OCI-LY7 (cell line): ENCODE measurements around the gene PRDM7. TPM values are rescaled to one million over a fixed set of nuclear protein-coding genes. Genes with fewer than 3 reads are reported as not detected.

ENCODE experiments used
- BruUV-seq: library from RNA; stranded (reverse); fragments of 400-500 nt; replicated peaks from 2 replicates; lab custom pipeline; 2021; lab: Mats Ljungman, UMichigan
- CTCF ChIA-PET: fragments of 300-600 bp; sonication (Branson Sonifier 250); formaldehyde crosslinking; loops from one replicate; lab custom pipeline; 2022; ENCODE audit warnings: antibody characterized with exemption; ENCODE audit not compliant: unreplicated experiment; lab: Charles Lee
- POLR2A ChIA-PET: fragments of 300-600 bp; sonication (Branson Sonifier 250); formaldehyde crosslinking; loops from one replicate; lab custom pipeline; 2022; ENCODE audit warnings: antibody characterized with exemption; lab: Charles Lee
- DNase-seq: peaks from one replicate; pipeline ENCODE4 v3.0.0-alpha.2; 2015; ENCODE audit warnings: low spot score
- H2AFZ ChIP-seq: fragments of 200-600 bp; sonication (generic), shearing (Covaris generic); 2 replicates; pipeline ENCODE4 v1.6.1; 2014; ENCODE audit warnings: mild to moderate bottlenecking, antibody characterized with exemption, low read length, moderate library complexity
- H3K27ac ChIP-seq: fragments of 200-600 bp; sonication (generic); 2 replicates; pipeline ENCODE4 v1.5.1; 2014; ENCODE audit warnings: mixed run types, low read depth, mild to moderate bottlenecking, moderate library complexity, low read length, inconsistent platforms; ENCODE audit not compliant: poor library complexity, severe bottlenecking
- H3K36me3 ChIP-seq: fragments of 200-600 bp; sonication (generic); 2 replicates; pipeline ENCODE4 v1.6.1; 2014; ENCODE audit warnings: mild to moderate bottlenecking, antibody characterized with exemption, low read length, moderate library complexity, mixed read lengths; ENCODE audit not compliant: insufficient read depth
- H3K4me1 ChIP-seq: fragments of 200-600 bp; sonication (generic); 2 replicates; pipeline ENCODE4 v1.5.1; 2014; ENCODE audit warnings: mild to moderate bottlenecking, low read length; ENCODE audit not compliant: insufficient read depth, poor library complexity, severe bottlenecking
- H3K4me2 ChIP-seq: fragments of 200-600 bp; sonication (generic); 2 replicates; pipeline ENCODE4 v1.6.1; 2014; ENCODE audit warnings: mild to moderate bottlenecking, low read length
- H3K4me3 ChIP-seq: fragments of 200-600 bp; sonication (generic); 2 replicates; pipeline ENCODE4 v1.5.1; 2014; ENCODE audit warnings: mild to moderate bottlenecking, low read depth, low read length; ENCODE audit not compliant: poor library complexity, severe bottlenecking
- H3K79me2 ChIP-seq: fragments of 200-600 bp; sonication (generic); 2 replicates; pipeline ENCODE4 v1.6.1; 2016; ENCODE audit warnings: low read depth, mild to moderate bottlenecking, low read length, moderate library complexity, mixed read lengths; ENCODE audit not compliant: insufficient read depth
- H3K9me2 ChIP-seq: fragments of 200-600 bp; sonication (generic); 2 replicates; pipeline ENCODE4 v1.6.1; 2016; ENCODE audit warnings: mild to moderate bottlenecking, low read length, mixed read lengths; ENCODE audit not compliant: insufficient read depth
- H3K9me3 ChIP-seq: fragments of 200-600 bp; sonication (generic); 2 replicates; pipeline ENCODE4 v1.6.1; 2014; ENCODE audit warnings: mild to moderate bottlenecking, mixed run types, low read length, mixed read lengths
- H4K20me1 ChIP-seq: fragments of 200-600 bp; sonication (generic); 2 replicates; pipeline ENCODE4 v1.6.1; 2014; ENCODE audit warnings: mild to moderate bottlenecking, antibody characterized with exemption, low read length, moderate library complexity, mixed read lengths; ENCODE audit not compliant: insufficient read depth
- EZH2phosphoT487 ChIP-seq: fragments of 200-600 bp; sonication (generic); IDR thresholded peaks from 2 replicates; pipeline ENCODE4 v1.6.1; 2018; ENCODE audit warnings: low read depth, borderline replicate concordance, mild to moderate bottlenecking, mixed run types, antibody characterized with exemption, low read length, moderate library complexity, mixed read lengths
- intact Hi-C: fragments of 100-400 bp; cut with micrococcal nuclease; formaldehyde crosslinking; loops from one replicate; pipeline ENCODE4 v1.10.0; 2022; ENCODE audit not compliant: unreplicated experiment
- total RNA-seq, 2 experiments: library from RNA; depleted of rRNA in 1 of 2; stranded (reverse); fragments of >200 nt in 1 of 2; shearing (Covaris generic) in 1 of 2; gene quantifications; 2 replicates each; pipeline ENCODE4 v1.2.3, GENCODE V29; 2014 to 2022
- TF ChIP-seq, protein P1 (sequence below): fragments of 200-600 bp; sonication (generic); conservative IDR thresholded peaks from 2 replicates; pipeline ENCODE4 v1.5.1; 2014; ENCODE audit warnings: mild to moderate bottlenecking, antibody characterized with exemption, low read length, moderate library complexity, mixed read lengths

The PRDM7 gene
- total RNA-seq, 2 experiments from 2014 or later, result not detected

- H3K4me3 ChIP-seq, result peak overlapping the region; percentile 74
- no peaks in the 10 kb centered on the region for H3K79me2 ChIP-seq
- no peaks in the 10 kb centered on the region for H3K9me2 ChIP-seq
- H3K27ac ChIP-seq, result no peak overlapping the region
- H3K4me2 ChIP-seq, result peak overlapping the region; percentile 80
- DNase-seq, result no peak
- no peaks in the 10 kb centered on the region for H3K9me3 ChIP-seq
- H2AFZ ChIP-seq, result no peak overlapping the region
- intact Hi-C loops, result no loop called here
- ChIA-PET CTCF (no interaction called here), POLR2A (interaction anchor here (0.6 kb wide), 1 partner anchor 51 kb away, joined by 4 read pairs; no protein-coding TSS in a partner anchor)
- TF ChIP-seq EZH2phosphoT487, result no peak
- TF ChIP-seq, protein P1, sequence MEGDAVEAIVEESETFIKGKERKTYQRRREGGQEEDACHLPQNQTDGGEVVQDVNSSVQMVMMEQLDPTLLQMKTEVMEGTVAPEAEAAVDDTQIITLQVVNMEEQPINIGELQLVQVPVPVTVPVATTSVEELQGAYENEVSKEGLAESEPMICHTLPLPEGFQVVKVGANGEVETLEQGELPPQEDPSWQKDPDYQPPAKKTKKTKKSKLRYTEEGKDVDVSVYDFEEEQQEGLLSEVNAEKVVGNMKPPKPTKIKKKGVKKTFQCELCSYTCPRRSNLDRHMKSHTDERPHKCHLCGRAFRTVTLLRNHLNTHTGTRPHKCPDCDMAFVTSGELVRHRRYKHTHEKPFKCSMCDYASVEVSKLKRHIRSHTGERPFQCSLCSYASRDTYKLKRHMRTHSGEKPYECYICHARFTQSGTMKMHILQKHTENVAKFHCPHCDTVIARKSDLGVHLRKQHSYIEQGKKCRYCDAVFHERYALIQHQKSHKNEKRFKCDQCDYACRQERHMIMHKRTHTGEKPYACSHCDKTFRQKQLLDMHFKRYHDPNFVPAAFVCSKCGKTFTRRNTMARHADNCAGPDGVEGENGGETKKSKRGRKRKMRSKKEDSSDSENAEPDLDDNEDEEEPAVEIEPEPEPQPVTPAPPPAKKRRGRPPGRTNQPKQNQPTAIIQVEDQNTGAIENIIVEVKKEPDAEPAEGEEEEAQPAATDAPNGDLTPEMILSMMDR, result no peak
- no peaks in the 10 kb centered on the region for H4K20me1 ChIP-seq
- H3K36me3 ChIP-seq, result no peaks in the 10 kb centered on the region
- BruUV-seq, result no TSS peak
- H3K4me1 ChIP-seq, result peaks cover 39% of the 10 kb centered on the region
These were observed 54.1 kb downstream of the PRDM7 start for GRCh38 chr16:90023078-90023447.

- Histone ChIP-seq H2AFZ (peak overlapping the region; percentile 56), H3K9me3 (no peaks in the 10 kb centered on the region), H3K9me2 (no peaks in the 10 kb centered on the region), H3K27ac (peak overlapping the region; percentile 39), H4K20me1 (no peaks in the 10 kb centered on the region), H3K36me3 (no peaks in the 10 kb centered on the region), H3K4me3 (peak overlapping the region; percentile 74), H3K79me2 (no peaks in the 10 kb centered on the region), H3K4me2 (peak overlapping the region; percentile 80), H3K4me1 (peaks cover 39% of the 10 kb centered on the region)
- peak; percentile 84 for DNase-seq
- POLR2A ChIA-PET, result interaction anchor here (0.7 kb wide), 1 partner anchor 15 kb away, joined by 3 read pairs; no protein-coding TSS in a partner anchor
- no TSS peak for BruUV-seq
- TF ChIP-seq EZH2phosphoT487, result no peak
- TF ChIP-seq, protein P1, result no peak
- CTCF ChIA-PET, result no interaction called here
- intact Hi-C loops, result no loop called here
These were observed 54.7 kb downstream of the PRDM7 start for GRCh38 chr16:90022209-90023077.
